Left kidney (tissue), 2 donors: ENCODE measurements around the gene SHC3. TPM values are rescaled to one million over a fixed set of nuclear protein-coding genes. Genes with fewer than 3 reads are reported as not detected.

Experiments
- DNase-seq: peaks from one replicate; pipeline ENCODE4 v3.0.0-alpha.2; 2013
- polyA plus RNA-seq: library from polyadenylated mRNA; unstranded; fragments of 120-200 nt; gene quantifications from one replicate; pipeline ENCODE4 v1.2.1, GENCODE V29; 2013; ENCODE audit not compliant: insufficient read length

The SHC3 gene
- polyA plus RNA-seq, 1 donor, result 2.7 TPM

GRCh38 chr9:89022902-89023301 is 155.7 kb downstream of the SHC3 start:
- DNase-seq, result no peak

- no peak for DNase-seq
Measured at GRCh38 chr9:89022001-89022759, 156.4 kb downstream of the SHC3 start.

GRCh38 chr9:89021154-89021803 is 157.3 kb downstream of the SHC3 start:
- DNase-seq, result no peak

DNA sequence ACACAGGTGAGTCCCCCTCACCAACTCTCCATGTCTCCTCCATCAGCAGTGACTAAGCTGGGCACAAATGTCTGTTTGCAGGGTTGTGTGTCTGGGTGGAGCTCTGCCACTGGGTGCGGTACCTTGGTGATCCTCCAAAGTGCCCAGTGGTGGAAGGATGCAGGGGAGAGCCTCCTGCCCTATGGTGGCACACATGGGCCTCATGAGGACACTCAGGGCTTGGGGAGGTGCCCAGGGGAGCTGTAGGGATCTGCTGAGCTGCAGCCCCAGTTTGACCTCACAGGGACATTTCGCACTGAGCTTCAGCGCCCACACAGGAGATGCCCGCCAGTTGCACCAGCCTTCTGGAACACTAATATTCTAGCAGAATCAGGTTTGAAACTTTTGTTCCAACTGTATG is 157.9 kb downstream of the SHC3 start:
- DNase-seq, result no peak

- DNase-seq, result no peak
Measured at GRCh38 chr9:89015336-89015735, 163.3 kb downstream of the SHC3 start.

- DNase-seq, result no peak
Measured at GRCh38 chr9:89014153-89014552, 164.5 kb downstream of the SHC3 start.

- no peak for DNase-seq
Measured at GRCh38 chr9:89013660-89014059, 165.0 kb downstream of the SHC3 start.

DNA sequence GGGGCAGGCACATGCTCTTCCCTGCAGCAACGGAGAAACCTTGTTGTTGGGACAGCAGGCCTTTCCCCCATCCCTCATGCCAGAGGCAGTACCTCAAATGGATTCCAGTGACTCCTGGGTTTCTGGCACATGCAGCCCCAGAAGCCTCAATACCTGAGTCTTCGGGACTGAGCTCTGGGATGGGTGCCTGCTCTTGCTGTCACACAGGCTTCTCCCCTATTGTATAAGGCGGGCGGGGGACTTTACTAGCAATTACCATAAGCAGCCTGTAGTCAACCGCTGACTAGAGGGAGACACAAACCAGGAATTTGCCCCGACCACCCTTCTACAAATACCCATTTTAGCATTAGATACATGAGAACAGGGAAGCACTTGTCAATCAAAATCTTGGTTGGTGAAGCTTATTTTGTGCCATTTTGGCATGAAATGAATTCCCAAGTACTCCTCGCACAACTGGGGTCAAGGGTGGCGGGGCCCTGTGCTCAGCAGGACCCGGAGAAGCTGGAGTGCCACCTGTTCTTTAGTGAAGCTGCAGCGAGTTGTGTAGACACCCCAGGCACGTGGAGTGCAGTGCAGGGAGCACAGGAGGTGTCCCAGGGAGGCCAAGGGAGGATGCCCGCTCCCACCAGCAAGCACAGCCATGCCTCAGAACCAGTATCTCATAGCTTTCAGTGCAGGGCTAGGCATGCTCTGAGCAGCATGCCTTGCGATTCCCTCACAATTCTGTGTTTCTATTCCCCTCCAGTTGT is 166.2 kb downstream of the SHC3 start:
- DNase-seq, result no peak

- DNase-seq, result no peak
Measured at GRCh38 chr9:89011683-89012082, 166.9 kb downstream of the SHC3 start.

DNA sequence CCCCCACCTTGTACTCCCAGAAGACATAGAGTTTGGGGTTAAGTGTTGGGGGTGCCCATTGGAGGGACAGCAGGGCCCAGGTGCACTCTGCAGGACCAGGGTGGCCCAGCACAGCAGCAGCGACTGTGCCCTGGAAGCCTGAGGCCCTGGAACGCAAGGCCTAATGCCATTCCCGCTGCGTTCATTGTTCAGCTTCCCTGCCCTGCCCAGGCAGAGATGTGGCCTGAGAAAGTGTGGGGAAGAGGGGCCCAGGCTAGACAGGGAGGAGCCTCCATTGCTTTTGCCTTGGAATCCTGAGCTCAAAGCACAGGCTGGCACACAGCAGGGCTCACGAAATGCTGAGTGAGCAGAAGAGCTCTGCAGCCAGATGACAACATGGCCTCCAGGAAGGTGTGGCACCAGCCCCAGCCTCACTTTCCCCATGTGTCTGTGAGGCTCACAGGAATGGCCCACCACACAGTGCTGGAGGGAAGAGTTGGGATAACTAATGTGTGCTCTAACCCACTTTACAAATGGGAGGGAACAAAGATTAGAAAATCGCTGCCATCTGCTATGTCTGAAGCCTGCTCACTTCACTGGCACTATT is 168.0 kb downstream of the SHC3 start:
- no peak for DNase-seq

DNA sequence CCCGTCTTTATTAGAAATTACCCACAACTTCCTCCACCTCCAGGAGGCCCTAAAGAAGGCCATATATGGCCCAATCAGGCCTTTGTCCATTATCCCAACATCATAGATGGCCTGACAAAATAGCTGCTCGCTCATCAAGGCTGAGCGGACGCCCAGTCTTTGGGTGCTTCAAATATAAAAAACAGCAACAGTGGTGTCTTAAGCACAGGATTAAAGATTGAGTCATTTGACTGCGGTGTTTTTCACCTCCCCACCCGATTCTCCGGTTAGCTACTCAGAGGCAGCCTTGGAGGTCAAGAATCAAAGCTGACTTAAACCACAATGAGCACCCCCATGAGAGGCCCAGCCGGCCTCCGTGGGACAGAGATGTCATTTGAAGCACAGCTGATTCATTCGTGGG is 168.6 kb downstream of the SHC3 start:
- no peak for DNase-seq

GRCh38 chr9:89009546-89009840 is 169.1 kb downstream of the SHC3 start:
- no peak for DNase-seq

- DNase-seq, result no peak
Measured at GRCh38 chr9:89008744-89009545, 169.7 kb downstream of the SHC3 start.

GRCh38 chr9:89008055-89008743 is 170.4 kb downstream of the SHC3 start:
- no peak for DNase-seq

- DNase-seq, result no peak
Measured at GRCh38 chr9:89006996-89007967, 171.3 kb downstream of the SHC3 start.

DNA sequence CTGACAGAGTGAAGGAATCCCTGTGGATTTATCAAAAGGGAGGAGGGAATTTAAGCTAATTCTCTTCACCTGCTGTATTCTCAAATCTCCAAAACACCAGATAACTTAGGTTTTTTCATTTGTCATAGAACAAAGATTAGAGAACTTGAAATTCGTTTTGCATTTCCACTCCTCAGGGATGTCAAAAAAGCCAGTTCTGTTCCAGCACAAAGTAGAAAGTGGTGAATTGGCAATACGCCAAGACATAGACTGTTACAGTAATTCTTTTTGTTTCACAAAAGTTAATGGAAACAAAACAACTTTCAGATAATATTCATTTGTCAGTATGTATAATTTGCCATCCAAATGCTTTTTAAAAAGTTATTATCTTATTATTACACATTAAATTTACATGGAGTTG is 172.4 kb downstream of the SHC3 start:
- DNase-seq, result no peak

GRCh38 chr9:89005323-89005722 is 173.3 kb downstream of the SHC3 start:
- DNase-seq, result no peak

DNA sequence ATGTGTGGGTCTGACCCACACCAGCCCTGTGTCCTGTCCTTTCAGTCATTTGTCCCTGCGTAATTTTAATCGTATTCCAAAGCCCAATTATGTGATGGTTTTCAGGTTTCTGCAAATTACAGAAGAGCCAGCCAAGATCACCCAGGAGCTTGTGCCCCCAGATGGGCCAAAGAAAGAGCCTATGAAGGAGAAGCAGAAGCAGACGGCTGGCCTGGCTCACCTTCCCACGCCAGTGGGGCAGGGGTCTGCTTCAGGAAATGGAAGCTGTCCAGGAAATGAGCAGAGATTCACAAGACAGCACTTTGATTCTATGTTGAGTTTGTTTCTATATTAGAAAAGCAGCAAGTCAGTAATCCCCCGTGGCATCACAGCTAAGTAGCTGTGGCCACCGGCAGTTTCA is 175.6 kb downstream of the SHC3 start:
- DNase-seq, result no peak

- no peak for DNase-seq
Measured at GRCh38 chr9:89001917-89002540, 176.6 kb downstream of the SHC3 start.
